ENCODE data around the gene ZNF878. TPM values are rescaled to one million over a fixed set of nuclear protein-coding genes. Genes with fewer than 3 reads are reported as not detected.

Gene ZNF878
- total and polyA plus RNA-seq, 9 of the 15 experiments (the other 6 are each of a cell fraction or from before 2014, with no cell fraction given) = 0.30 to 1.4 (median 0.50) TPM

DNA sequence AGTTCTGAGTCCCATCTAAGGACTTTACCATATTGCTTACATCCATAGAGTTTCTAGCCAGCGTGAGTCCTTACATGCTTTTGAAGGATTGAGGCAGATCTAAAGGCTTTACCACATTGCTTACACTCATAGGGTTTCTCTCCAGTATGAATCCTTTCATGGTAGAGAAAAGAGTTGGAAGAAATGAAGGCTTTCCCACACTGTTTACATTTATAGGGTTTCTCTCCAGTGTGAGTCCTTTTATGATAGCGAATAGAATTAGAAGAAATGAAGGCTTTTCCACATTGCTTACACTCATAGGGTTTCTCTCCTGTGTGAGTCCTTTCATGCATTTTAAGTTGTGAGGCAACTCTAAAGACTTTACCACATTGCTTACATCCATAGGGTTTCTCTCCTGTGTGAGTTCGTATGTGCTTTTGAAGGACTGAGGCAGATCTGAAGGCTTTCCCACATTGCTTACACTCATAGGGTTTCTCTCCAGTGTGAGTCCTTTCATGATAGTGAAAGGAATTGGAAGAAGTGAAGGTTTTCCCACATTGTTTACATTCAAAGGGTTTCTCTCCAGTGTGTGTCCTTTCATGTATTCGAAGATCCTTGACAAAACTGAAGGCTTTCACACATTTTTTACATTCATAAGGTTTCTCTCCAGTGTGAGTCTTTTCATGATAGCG, 8.9 kb downstream of the ZNF878 start (continued):
- TF ChIP-seq, protein P1, sequence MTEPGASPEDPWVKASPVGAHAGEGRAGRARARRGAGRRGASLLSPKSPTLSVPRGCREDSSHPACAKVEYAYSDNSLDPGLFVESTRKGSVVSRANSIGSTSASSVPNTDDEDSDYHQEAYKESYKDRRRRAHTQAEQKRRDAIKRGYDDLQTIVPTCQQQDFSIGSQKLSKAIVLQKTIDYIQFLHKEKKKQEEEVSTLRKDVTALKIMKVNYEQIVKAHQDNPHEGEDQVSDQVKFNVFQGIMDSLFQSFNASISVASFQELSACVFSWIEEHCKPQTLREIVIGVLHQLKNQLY (CRISPR knock-in tag; conservative IDR thresholded peaks at IDR 0.05) = no peak
- no peak for TF ChIP-seq FOXA1 (IDR thresholded peaks at IDR 0.05; ENCODE audit: borderline replicate concordance)
- TF ChIP-seq, protein P2, sequence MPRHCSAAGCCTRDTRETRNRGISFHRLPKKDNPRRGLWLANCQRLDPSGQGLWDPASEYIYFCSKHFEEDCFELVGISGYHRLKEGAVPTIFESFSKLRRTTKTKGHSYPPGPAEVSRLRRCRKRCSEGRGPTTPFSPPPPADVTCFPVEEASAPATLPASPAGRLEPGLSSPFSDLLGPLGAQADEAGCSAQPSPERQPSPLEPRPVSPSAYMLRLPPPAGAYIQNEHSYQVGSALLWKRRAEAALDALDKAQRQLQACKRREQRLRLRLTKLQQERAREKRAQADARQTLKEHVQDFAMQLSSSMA (CRISPR knock-in tag; IDR thresholded peaks at IDR 0.05) = no peak
- TF ChIP-seq PML (IDR thresholded peaks at IDR 0.05; ENCODE audit: low read length) = no peak
- no peak for TF ChIP-seq TAF15 (IDR thresholded peaks at IDR 0.05; ENCODE audit: low read depth, low read length)
- peak; percentile 90; the same call in 1 of the 2 replicates for TF ChIP-seq TRIM28 (IDR thresholded peaks at IDR 0.05)
- no peak for TF ChIP-seq ZNF583 (CRISPR knock-in tag; IDR thresholded peaks at IDR 0.05)
- no peak for TF ChIP-seq ZNF41 (CRISPR knock-in tag; conservative IDR thresholded peaks at IDR 0.05)
- TF ChIP-seq U2AF1 (optimal IDR thresholded peaks at IDR 0.05; ENCODE audit: low read depth, low read length) = no peak
- TF ChIP-seq FOXJ2 (tag; IDR thresholded peaks at IDR 0.05) = no peak
- TF ChIP-seq, protein P3, sequence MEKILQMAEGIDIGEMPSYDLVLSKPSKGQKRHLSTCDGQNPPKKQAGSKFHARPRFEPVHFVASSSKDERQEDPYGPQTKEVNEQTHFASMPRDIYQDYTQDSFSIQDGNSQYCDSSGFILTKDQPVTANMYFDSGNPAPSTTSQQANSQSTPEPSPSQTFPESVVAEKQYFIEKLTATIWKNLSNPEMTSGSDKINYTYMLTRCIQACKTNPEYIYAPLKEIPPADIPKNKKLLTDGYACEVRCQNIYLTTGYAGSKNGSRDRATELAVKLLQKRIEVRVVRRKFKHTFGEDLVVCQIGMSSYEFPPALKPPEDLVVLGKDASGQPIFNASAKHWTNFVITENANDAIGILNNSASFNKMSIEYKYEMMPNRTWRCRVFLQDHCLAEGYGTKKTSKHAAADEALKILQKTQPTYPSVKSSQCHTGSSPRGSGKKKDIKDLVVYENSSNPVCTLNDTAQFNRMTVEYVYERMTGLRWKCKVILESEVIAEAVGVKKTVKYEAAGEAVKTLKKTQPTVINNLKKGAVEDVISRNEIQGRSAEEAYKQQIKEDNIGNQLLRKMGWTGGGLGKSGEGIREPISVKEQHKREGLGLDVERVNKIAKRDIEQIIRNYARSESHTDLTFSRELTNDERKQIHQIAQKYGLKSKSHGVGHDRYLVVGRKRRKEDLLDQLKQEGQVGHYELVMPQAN (IDR thresholded peaks at IDR 0.05; ENCODE audit: borderline replicate concordance) = no peak
- TF ChIP-seq TEAD4 (IDR thresholded peaks at IDR 0.05; ENCODE audit: low read length) = no peak
- TF ChIP-seq TEAD4 (CRISPR knock-in tag; IDR thresholded peaks at IDR 0.05; ENCODE audit: borderline replicate concordance) = no peak
- no peak for TF ChIP-seq POLR2AphosphoS5 (IDR thresholded peaks at IDR 0.05; ENCODE audit: control insufficient read depth, insufficient read depth, low read depth, low read length)
- TF ChIP-seq HDAC1 (IDR thresholded peaks at IDR 0.05) = no peak
- no peak for TF ChIP-seq ZNF444 (CRISPR knock-in tag; IDR thresholded peaks at IDR 0.05)

All from K562 (cell line).